Thyroid gland (tissue), 4 donors: ENCODE results near the gene PDCD7.

ENCODE experiments used
- CTCF ChIP-seq, 6 experiments: fragments of 200-600 bp in 3 of 6; fragments of 450-650 bp in 3 of 6; sonication (generic) in 3 of 6; IDR thresholded peaks; one replicate each; pipeline ENCODE4 v1.5.1; 2016 to 2019; ENCODE audit warnings: antibody characterized with exemption in 6 of 6, mild to moderate bottlenecking in 2 of 6, inconsistent platforms in 1 of 6, moderate library complexity in 1 of 6
- POLR2A ChIP-seq, 2 donors: fragments of 450-650 bp; IDR thresholded peaks; one replicate each; pipeline ENCODE4 v1.6.1; 2017; ENCODE audit warnings: antibody characterized with exemption in 2 of 2, mild to moderate bottlenecking in 2 of 2, moderate library complexity in 1 of 2

GRCh38 chr15:65177901-65178300 lies 44.3 kb upstream of the PDCD7 start:
- no peak for TF ChIP-seq CTCF (IDR thresholded peaks at IDR 0.05)
- TF ChIP-seq POLR2A (IDR thresholded peaks at IDR 0.05): no peak
